HepG2 (cell line): ENCODE results near the gene SLC22A5.

Experiments
- EZH2 ChIP-seq: conservative IDR thresholded peaks from 2 replicates; pipeline ENCODE4 v1.6.1; 2012; ENCODE audit warnings: mild to moderate bottlenecking, low read depth, low read length, moderate library complexity
- KDM1A ChIP-seq: IDR thresholded peaks from 2 replicates; pipeline ENCODE4 v1.6.1; 2016; ENCODE audit warnings: missing compliant biosample characterization
- POLR2A ChIP-seq, 2 experiments: IDR thresholded peaks; 2 replicates each; pipeline ENCODE4 v1.6.1; 2011; ENCODE audit warnings: low read depth in 2 of 2, low read length in 2 of 2, mild to moderate bottlenecking in 1 of 2, moderate library complexity in 1 of 2; ENCODE audit not compliant: insufficient read depth in 1 of 2
- POLR2AphosphoS5 ChIP-seq: IDR thresholded peaks from 2 replicates; pipeline ENCODE4 v1.6.1; 2012; ENCODE audit warnings: low read depth, low read length
- TCF12 ChIP-seq, 2 experiments: fragments of 450-650 bp in 1 of 2; sonication (generic) in 1 of 2; formaldehyde crosslinking in 1 of 2; IDR thresholded peaks; 2 replicates each; pipeline versions ENCODE4 v1.6.1 to v1.8.0; 2017 to 2022; ENCODE audit warnings: antibody characterized with exemption in 1 of 2, mild to moderate bottlenecking in 1 of 2, missing genetic modification reagents in 1 of 2, moderate library complexity in 1 of 2
- TCF7L2 ChIP-seq: IDR thresholded peaks from 2 replicates; pipeline ENCODE4 v1.6.1; 2011; ENCODE audit warnings: mild to moderate bottlenecking, low read depth, low read length, moderate library complexity
- ZNF17 ChIP-seq: sonication (generic); formaldehyde crosslinking; IDR thresholded peaks from 2 replicates; pipeline ENCODE4 v1.5.0; 2020; ENCODE audit warnings: mild to moderate bottlenecking, missing genetic modification reagents
- TF ChIP-seq, protein P1 (sequence below): sonication (generic); formaldehyde crosslinking; IDR thresholded peaks from 2 replicates; pipeline ENCODE4 v1.5.0; 2020; ENCODE audit warnings: mild to moderate bottlenecking, missing genetic modification reagents, moderate library complexity
- TF ChIP-seq, protein P2 (sequence below): sonication (generic); formaldehyde crosslinking; IDR thresholded peaks from 2 replicates; pipeline ENCODE4 v1.9.0; 2021; ENCODE audit warnings: mild to moderate bottlenecking, missing genetic modification reagents

DNA sequence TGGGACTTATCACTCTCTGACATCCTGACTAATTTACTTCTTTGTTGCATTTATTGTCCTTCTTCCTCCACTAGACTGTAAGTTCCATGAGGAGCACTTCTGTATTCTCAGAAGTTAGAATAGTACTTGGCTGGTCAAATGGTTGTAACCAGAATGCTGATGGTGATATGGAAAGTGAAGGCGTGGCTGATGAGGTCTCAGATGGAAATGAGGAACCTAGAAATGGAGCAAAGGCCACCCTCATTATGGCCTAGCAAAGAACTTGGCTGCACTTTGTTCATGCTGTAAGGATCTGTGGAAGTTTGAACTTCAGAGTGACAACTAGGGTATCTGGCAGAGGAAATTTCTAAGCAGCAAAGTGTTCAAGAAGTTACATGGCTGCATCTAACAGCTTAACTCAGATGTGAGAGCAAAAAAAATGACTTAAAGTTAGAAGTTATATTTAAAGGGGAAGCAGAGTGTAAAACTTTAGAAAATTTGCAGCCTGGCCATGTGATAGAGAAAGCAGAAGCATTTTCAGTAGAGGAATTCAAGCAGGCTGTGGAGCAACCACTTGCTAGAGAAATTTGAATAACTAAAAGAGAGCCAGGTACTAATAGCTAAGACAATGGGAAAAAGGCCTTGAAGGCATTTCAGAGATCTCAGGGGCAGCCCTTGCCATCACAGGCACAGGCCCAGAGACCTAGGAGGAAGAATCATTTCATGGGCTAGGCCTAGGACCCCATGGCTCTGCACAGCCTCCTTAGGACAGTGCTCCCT lies 14.9 kb upstream of the SLC22A5 start:
- TF ChIP-seq POLR2AphosphoS5, result no peak
- TF ChIP-seq, protein P1, sequence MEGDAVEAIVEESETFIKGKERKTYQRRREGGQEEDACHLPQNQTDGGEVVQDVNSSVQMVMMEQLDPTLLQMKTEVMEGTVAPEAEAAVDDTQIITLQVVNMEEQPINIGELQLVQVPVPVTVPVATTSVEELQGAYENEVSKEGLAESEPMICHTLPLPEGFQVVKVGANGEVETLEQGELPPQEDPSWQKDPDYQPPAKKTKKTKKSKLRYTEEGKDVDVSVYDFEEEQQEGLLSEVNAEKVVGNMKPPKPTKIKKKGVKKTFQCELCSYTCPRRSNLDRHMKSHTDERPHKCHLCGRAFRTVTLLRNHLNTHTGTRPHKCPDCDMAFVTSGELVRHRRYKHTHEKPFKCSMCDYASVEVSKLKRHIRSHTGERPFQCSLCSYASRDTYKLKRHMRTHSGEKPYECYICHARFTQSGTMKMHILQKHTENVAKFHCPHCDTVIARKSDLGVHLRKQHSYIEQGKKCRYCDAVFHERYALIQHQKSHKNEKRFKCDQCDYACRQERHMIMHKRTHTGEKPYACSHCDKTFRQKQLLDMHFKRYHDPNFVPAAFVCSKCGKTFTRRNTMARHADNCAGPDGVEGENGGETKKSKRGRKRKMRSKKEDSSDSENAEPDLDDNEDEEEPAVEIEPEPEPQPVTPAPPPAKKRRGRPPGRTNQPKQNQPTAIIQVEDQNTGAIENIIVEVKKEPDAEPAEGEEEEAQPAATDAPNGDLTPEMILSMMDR (CRISPR knock-in tag), result no peak
- no peak for TF ChIP-seq TCF7L2
- TF ChIP-seq TCF12 (IDR thresholded peaks at IDR 0.05), result no peak
- TF ChIP-seq TCF12 (CRISPR knock-in tag; IDR thresholded peaks at IDR 0.05), result no peak
- TF ChIP-seq, protein P2, sequence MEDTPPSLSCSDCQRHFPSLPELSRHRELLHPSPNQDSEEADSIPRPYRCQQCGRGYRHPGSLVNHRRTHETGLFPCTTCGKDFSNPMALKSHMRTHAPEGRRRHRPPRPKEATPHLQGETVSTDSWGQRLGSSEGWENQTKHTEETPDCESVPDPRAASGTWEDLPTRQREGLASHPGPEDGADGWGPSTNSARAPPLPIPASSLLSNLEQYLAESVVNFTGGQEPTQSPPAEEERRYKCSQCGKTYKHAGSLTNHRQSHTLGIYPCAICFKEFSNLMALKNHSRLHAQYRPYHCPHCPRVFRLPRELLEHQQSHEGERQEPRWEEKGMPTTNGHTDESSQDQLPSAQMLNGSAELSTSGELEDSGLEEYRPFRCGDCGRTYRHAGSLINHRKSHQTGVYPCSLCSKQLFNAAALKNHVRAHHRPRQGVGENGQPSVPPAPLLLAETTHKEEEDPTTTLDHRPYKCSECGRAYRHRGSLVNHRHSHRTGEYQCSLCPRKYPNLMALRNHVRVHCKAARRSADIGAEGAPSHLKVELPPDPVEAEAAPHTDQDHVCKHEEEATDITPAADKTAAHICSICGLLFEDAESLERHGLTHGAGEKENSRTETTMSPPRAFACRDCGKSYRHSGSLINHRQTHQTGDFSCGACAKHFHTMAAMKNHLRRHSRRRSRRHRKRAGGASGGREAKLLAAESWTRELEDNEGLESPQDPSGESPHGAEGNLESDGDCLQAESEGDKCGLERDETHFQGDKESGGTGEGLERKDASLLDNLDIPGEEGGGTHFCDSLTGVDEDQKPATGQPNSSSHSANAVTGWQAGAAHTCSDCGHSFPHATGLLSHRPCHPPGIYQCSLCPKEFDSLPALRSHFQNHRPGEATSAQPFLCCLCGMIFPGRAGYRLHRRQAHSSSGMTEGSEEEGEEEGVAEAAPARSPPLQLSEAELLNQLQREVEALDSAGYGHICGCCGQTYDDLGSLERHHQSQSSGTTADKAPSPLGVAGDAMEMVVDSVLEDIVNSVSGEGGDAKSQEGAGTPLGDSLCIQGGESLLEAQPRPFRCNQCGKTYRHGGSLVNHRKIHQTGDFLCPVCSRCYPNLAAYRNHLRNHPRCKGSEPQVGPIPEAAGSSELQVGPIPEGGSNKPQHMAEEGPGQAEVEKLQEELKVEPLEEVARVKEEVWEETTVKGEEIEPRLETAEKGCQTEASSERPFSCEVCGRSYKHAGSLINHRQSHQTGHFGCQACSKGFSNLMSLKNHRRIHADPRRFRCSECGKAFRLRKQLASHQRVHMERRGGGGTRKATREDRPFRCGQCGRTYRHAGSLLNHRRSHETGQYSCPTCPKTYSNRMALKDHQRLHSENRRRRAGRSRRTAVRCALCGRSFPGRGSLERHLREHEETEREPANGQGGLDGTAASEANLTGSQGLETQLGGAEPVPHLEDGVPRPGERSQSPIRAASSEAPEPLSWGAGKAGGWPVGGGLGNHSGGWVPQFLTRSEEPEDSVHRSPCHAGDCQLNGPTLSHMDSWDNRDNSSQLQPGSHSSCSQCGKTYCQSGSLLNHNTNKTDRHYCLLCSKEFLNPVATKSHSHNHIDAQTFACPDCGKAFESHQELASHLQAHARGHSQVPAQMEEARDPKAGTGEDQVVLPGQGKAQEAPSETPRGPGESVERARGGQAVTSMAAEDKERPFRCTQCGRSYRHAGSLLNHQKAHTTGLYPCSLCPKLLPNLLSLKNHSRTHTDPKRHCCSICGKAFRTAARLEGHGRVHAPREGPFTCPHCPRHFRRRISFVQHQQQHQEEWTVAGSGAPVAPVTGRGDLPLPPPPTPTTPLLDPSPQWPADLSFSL (CRISPR knock-in tag), result no peak
- TF ChIP-seq ZNF17 (CRISPR knock-in tag), result no peak
- no peak for TF ChIP-seq EZH2
- no peak for TF ChIP-seq KDM1A (CRISPR knock-in tag)
- TF ChIP-seq POLR2A (IDR thresholded peaks at IDR 0.05; ENCODE audit: insufficient read depth in 1 of 2, low read depth in 2 of 2, low read length in 2 of 2), result no peak
